Measurements from ENCODE around the gene ABI3BP.

The ABI3BP gene

GRCh38 chr3:100776097-100776729, 217.0 kb downstream of the ABI3BP start:
- no peak for DNase-seq (ENCODE audit: low read depth in 2 of 2)
- TF ChIP-seq, protein P1, sequence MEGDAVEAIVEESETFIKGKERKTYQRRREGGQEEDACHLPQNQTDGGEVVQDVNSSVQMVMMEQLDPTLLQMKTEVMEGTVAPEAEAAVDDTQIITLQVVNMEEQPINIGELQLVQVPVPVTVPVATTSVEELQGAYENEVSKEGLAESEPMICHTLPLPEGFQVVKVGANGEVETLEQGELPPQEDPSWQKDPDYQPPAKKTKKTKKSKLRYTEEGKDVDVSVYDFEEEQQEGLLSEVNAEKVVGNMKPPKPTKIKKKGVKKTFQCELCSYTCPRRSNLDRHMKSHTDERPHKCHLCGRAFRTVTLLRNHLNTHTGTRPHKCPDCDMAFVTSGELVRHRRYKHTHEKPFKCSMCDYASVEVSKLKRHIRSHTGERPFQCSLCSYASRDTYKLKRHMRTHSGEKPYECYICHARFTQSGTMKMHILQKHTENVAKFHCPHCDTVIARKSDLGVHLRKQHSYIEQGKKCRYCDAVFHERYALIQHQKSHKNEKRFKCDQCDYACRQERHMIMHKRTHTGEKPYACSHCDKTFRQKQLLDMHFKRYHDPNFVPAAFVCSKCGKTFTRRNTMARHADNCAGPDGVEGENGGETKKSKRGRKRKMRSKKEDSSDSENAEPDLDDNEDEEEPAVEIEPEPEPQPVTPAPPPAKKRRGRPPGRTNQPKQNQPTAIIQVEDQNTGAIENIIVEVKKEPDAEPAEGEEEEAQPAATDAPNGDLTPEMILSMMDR (IDR thresholded peaks at IDR 0.05; ENCODE audit: low read depth, low read length) = no peak
- H3K4me3 ChIP-seq (replicated peaks in 1 of 2; ENCODE audit: low read depth in 2 of 2, low read length in 2 of 2) = no peak overlapping the region

DNA sequence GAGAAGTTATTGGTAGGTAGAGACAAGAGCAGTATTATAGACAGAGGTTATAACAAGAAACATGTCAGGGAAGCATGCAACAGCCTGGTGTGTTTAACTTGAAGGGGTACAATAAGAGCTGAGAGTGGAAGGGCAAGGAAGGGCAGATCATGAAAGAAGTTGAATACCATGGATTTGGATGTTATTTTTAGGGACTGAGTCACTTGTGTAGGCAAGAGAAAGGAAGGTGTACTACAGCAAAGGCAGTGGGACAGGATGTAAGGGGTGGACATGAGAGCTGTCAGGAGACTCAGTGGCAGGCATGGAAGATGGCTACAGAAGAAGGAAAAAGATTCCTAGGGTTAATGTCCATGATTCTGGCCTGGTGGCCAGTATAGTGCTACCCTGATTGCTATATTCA, 217.6 kb downstream of the ABI3BP start:
- TF ChIP-seq, protein P1 (IDR thresholded peaks at IDR 0.05; ENCODE audit: low read depth, low read length) = no peak
- no peak for DNase-seq (ENCODE audit: low read depth in 2 of 2)
- no peak overlapping the region for H3K4me3 ChIP-seq (replicated peaks in 1 of 2; ENCODE audit: low read depth in 2 of 2, low read length in 2 of 2)

DNA sequence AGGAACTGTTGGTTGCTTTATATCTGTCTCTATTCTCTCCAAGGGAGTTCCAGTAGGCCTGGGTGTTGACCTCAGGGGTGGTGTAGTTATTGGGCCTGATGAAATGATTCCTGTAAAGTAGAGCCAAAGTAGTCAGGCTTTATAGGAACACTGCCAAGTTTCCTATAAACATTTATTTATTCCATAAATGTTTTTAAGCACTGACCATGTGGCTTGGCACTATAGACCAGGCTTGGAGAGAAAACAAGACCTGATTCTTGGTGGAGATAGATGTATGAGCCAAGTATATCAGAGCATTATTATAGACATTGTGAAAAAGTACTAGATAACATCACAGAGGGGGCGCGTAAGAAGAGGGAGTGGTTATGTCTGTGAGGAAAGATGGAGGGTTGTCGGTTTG, 218.0 kb downstream of the ABI3BP start:
- no peak overlapping the region for H3K4me3 ChIP-seq (replicated peaks in 1 of 2; ENCODE audit: low read depth in 2 of 2, low read length in 2 of 2)
- no peak for DNase-seq (ENCODE audit: low read depth in 2 of 2)
- TF ChIP-seq, protein P1 (IDR thresholded peaks at IDR 0.05; ENCODE audit: low read depth, low read length) = no peak

GRCh38 chr3:100769693-100770092, 223.5 kb downstream of the ABI3BP start:
- no peak for DNase-seq (ENCODE audit: low read depth in 2 of 2)
- TF ChIP-seq, protein P1 (IDR thresholded peaks at IDR 0.05; ENCODE audit: low read depth, low read length) = no peak
- H3K4me3 ChIP-seq (replicated peaks in 1 of 2; ENCODE audit: low read depth in 2 of 2, low read length in 2 of 2) = no peak overlapping the region

GRCh38 chr3:100766069-100766468, 227.2 kb downstream of the ABI3BP start:
- H3K4me3 ChIP-seq (replicated peaks in 1 of 2; ENCODE audit: low read depth in 2 of 2, low read length in 2 of 2) = no peak overlapping the region
- no peak for DNase-seq (ENCODE audit: low read depth in 2 of 2)
- TF ChIP-seq, protein P1 (IDR thresholded peaks at IDR 0.05; ENCODE audit: low read depth, low read length) = no peak

- TF ChIP-seq, protein P1 (IDR thresholded peaks at IDR 0.05; ENCODE audit: low read depth, low read length) = no peak
- H3K4me3 ChIP-seq (replicated peaks in 1 of 2; ENCODE audit: low read depth in 2 of 2, low read length in 2 of 2) = no peak overlapping the region
- DNase-seq (ENCODE audit: low read depth in 2 of 2) = no peak
Observed at GRCh38 chr3:100765437-100765975, 227.7 kb downstream of the ABI3BP start.

DNA sequence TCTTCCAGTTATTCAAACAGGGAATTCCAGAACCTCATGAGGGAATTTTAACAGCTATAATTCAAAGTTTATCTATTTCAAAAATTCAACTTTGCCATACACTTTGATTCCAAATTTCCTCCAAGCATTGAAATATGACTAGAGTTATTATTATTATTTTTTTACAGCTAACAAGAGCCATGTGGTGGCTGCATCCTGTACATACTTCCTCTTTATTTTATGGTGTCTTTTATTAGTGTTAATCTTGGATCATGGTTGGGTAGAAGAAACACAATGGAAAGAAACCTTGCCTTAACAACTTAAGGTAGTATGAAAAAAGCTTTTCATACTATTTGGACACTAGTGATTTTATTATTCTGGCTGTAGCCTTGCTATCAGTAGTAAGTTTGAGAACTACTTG, 231.3 kb downstream of the ABI3BP start:
- TF ChIP-seq, protein P1 (IDR thresholded peaks at IDR 0.05; ENCODE audit: low read depth, low read length) = no peak
- DNase-seq (ENCODE audit: low read depth in 2 of 2) = no peak
- H3K4me3 ChIP-seq (replicated peaks in 1 of 2; ENCODE audit: low read depth in 2 of 2, low read length in 2 of 2) = no peak overlapping the region

Data from cardiac fibroblast (primary cell).